Measurements from ENCODE around the gene PLA2G2C. TPM values are rescaled to one million over a fixed set of nuclear protein-coding genes. Genes with fewer than 3 reads are reported as not detected.

The PLA2G2C gene
- total RNA-seq, 2 experiments from 2014 or later: 0.43 to 0.44 TPM

GRCh38 chr1:20191266-20191825, 5.0 kb upstream of the PLA2G2C start:
- no peak for DNase-seq
- H3K27me3 Mint-ChIP-seq: peaks cover 32% of the 10 kb centered on the region
- H3K36me3 Mint-ChIP-seq: no peaks in the 10 kb centered on the region
- H3K4me1 Mint-ChIP-seq (ENCODE audit: low read depth): peaks cover 25% of the 10 kb centered on the region
- ChIA-PET CTCF (interaction anchor here (1.0 to 5.6 kb wide), 5 partner anchors 20 to 309 kb away, joined by 3 to 58 read pairs (median 4); partner anchors contain the start of gene OTUD3), POLR2A (no interaction called here)
- H3K9me3 Mint-ChIP-seq: no peaks in the 10 kb centered on the region
- intact Hi-C loops (cut with micrococcal nuclease): no loop called here
- no peak overlapping the region for H3K27ac Mint-ChIP-seq
- H3K4me3 Mint-ChIP-seq: no peak overlapping the region

- Mint-ChIP-seq H3K4me3 (no peak overlapping the region), H3K4me1 (ENCODE audit: low read depth) (peaks cover 27% of the 10 kb centered on the region)
- POLR2A ChIA-PET: no interaction called here
These were observed 4.2 kb upstream of the PLA2G2C start for GRCh38 chr1:20190256-20191160.

GRCh38 chr1:20189664-20190063, 3.3 kb upstream of the PLA2G2C start:
- Mint-ChIP-seq H3K27me3 (peaks cover 24% of the 10 kb centered on the region), H3K4me3 (no peak overlapping the region), H3K27ac (no peak overlapping the region), H3K36me3 (no peaks in the 10 kb centered on the region), H3K4me1 (ENCODE audit: low read depth) (peaks cover 33% of the 10 kb centered on the region), H3K9me3 (no peaks in the 10 kb centered on the region)
- CTCF ChIA-PET: interaction anchor here (0.5 to 1.9 kb wide), 3 partner anchors 24 to 304 kb away, joined by 3 to 6 read pairs (median 4); no protein-coding TSS in a partner anchor
- POLR2A ChIA-PET: no interaction called here
- no peak for DNase-seq
- intact Hi-C loops (cut with micrococcal nuclease): loop anchor here (5.0 kb wide), 2 partner anchors 87 to 133 kb away; no protein-coding TSS in a partner anchor

More at GRCh38 chr1:20190256-20191160, 4.2 kb upstream of the PLA2G2C start:
- Mint-ChIP-seq H3K27ac (no peak overlapping the region), H3K27me3 (peaks cover 29% of the 10 kb centered on the region), H3K9me3 (no peaks in the 10 kb centered on the region), H3K36me3 (no peaks in the 10 kb centered on the region)
- intact Hi-C loops (cut with micrococcal nuclease): no loop called here
- no peak for DNase-seq
- CTCF ChIA-PET: interaction anchor here (0.5 to 1.9 kb wide), 4 partner anchors 39 to 308 kb away, joined by 3 to 6 read pairs (median 4); partner anchors contain the start of gene OTUD3

GRCh38 chr1:20188455-20188817, 2.1 kb upstream of the PLA2G2C start:
- ChIA-PET CTCF (interaction anchor here (0.6 to 2.5 kb wide), 5 partner anchors 23 to 271 kb away, joined by 3 to 13 read pairs (median 4); no protein-coding TSS in a partner anchor), POLR2A (no interaction called here)
- H3K27ac Mint-ChIP-seq: no peak overlapping the region

GRCh38 chr1:20187813-20188454, 1.6 kb upstream of the PLA2G2C start:
- no peak for DNase-seq
- POLR2A ChIA-PET: no interaction called here
- CTCF ChIA-PET: interaction anchor here (0.6 to 2.5 kb wide), 8 partner anchors 8 to 270 kb away, joined by 3 to 18 read pairs (median 4); no protein-coding TSS in a partner anchor
- no peak overlapping the region for H3K4me3 Mint-ChIP-seq
- H3K4me1 Mint-ChIP-seq (ENCODE audit: low read depth): peaks cover 41% of the 10 kb centered on the region
- no peaks in the 10 kb centered on the region for H3K36me3 Mint-ChIP-seq
- peaks cover 26% of the 10 kb centered on the region for H3K27me3 Mint-ChIP-seq
- intact Hi-C loops (cut with micrococcal nuclease): loop anchor here (1.0 to 5.0 kb wide), 4 partner anchors 7 to 134 kb away; no protein-coding TSS in a partner anchor
- H3K9me3 Mint-ChIP-seq: no peaks in the 10 kb centered on the region
- H3K27ac Mint-ChIP-seq: peak overlapping the region; percentile 74

More at GRCh38 chr1:20188455-20188817, 2.1 kb upstream of the PLA2G2C start:
- Mint-ChIP-seq H3K4me3 (no peak overlapping the region), H3K36me3 (no peaks in the 10 kb centered on the region), H3K27me3 (peaks cover 24% of the 10 kb centered on the region), H3K9me3 (no peaks in the 10 kb centered on the region), H3K4me1 (ENCODE audit: low read depth) (peaks cover 41% of the 10 kb centered on the region)
- DNase-seq: no peak
- intact Hi-C loops (cut with micrococcal nuclease): loop anchor here (5.0 kb wide), 2 partner anchors 86 to 134 kb away; no protein-coding TSS in a partner anchor

- Mint-ChIP-seq H3K36me3 (no peaks in the 10 kb centered on the region), H3K4me1 (ENCODE audit: low read depth) (peaks cover 41% of the 10 kb centered on the region), H3K9me3 (no peaks in the 10 kb centered on the region), H3K4me3 (peak overlapping the region; percentile 41), H3K27me3 (peaks cover 23% of the 10 kb centered on the region), H3K27ac (peak overlapping the region; percentile 74)
- CTCF ChIA-PET: interaction anchor here (0.8 to 2.5 kb wide), 8 partner anchors 8 to 307 kb away, joined by 3 to 18 read pairs (median 4); no protein-coding TSS in a partner anchor
- intact Hi-C loops (cut with micrococcal nuclease): loop anchor here (1.0 to 5.0 kb wide), 4 partner anchors 8 to 135 kb away; no protein-coding TSS in a partner anchor
- POLR2A ChIA-PET: interaction anchor here (0.7 kb wide), 1 partner anchor 16 kb away, joined by 4 read pairs; no protein-coding TSS in a partner anchor
- peak; percentile 65 for DNase-seq
These were observed 940 bp upstream of the PLA2G2C start for GRCh38 chr1:20187103-20187812.

- intact Hi-C loops (cut with micrococcal nuclease): loop anchor here (1.0 to 5.0 kb wide), 3 partner anchors 14 to 137 kb away; no protein-coding TSS in a partner anchor
- peak; percentile 85 for DNase-seq
- Mint-ChIP-seq H3K36me3 (no peaks in the 10 kb centered on the region), H3K4me3 (peak overlapping the region; percentile 61), H3K9me3 (peaks cover under 1% of the 10 kb centered on the region), H3K27me3 (peaks cover 18% of the 10 kb centered on the region), H3K4me1 (ENCODE audit: low read depth) (peaks cover 41% of the 10 kb centered on the region), H3K27ac (peak overlapping the region; percentile 74)
- ChIA-PET CTCF (interaction anchor here (7.1 kb wide), 1 partner anchor 9 kb away, joined by 60 read pairs; no protein-coding TSS in a partner anchor), POLR2A (no interaction called here)
These were observed 1.1 kb downstream of the PLA2G2C start for GRCh38 chr1:20184997-20185833.

GRCh38 chr1:20184481-20184900, 1.8 kb downstream of the PLA2G2C start:
- CTCF ChIA-PET: interaction anchor here (7.1 kb wide), 1 partner anchor 10 kb away, joined by 60 read pairs; no protein-coding TSS in a partner anchor
- POLR2A ChIA-PET: no interaction called here
- intact Hi-C loops (cut with micrococcal nuclease): no loop called here
- Mint-ChIP-seq H3K4me3 (peak overlapping the region; percentile 61), H3K4me1 (ENCODE audit: low read depth) (peaks cover 41% of the 10 kb centered on the region), H3K36me3 (no peaks in the 10 kb centered on the region), H3K9me3 (peaks cover 8% of the 10 kb centered on the region), H3K27ac (peak overlapping the region; percentile 74), H3K27me3 (peaks cover 18% of the 10 kb centered on the region)
- DNase-seq: peak; percentile 22

- peaks cover 11% of the 10 kb centered on the region for H3K9me3 Mint-ChIP-seq
- H3K4me3 Mint-ChIP-seq: no peak overlapping the region
- peaks cover 12% of the 10 kb centered on the region for H3K27me3 Mint-ChIP-seq
- intact Hi-C loops (cut with micrococcal nuclease): no loop called here
- POLR2A ChIA-PET: no interaction called here
- no peaks in the 10 kb centered on the region for H3K36me3 Mint-ChIP-seq
- DNase-seq: no peak
- CTCF ChIA-PET: interaction anchor here (7.1 kb wide), 1 partner anchor 11 kb away, joined by 60 read pairs; no protein-coding TSS in a partner anchor
- H3K27ac Mint-ChIP-seq: peak overlapping the region; percentile 10
- peaks cover 41% of the 10 kb centered on the region for H3K4me1 Mint-ChIP-seq (ENCODE audit: low read depth)
These were observed 2.6 kb downstream of the PLA2G2C start for GRCh38 chr1:20183616-20184271.

- peaks cover 5% of the 10 kb centered on the region for H3K27me3 Mint-ChIP-seq
- POLR2A ChIA-PET: no interaction called here
- no peak for DNase-seq
- no peak overlapping the region for H3K4me3 Mint-ChIP-seq
- peaks cover 11% of the 10 kb centered on the region for H3K9me3 Mint-ChIP-seq
- intact Hi-C loops (cut with micrococcal nuclease): no loop called here
- no peak overlapping the region for H3K27ac Mint-ChIP-seq
- peaks cover 35% of the 10 kb centered on the region for H3K4me1 Mint-ChIP-seq (ENCODE audit: low read depth)
- H3K36me3 Mint-ChIP-seq: no peaks in the 10 kb centered on the region
- CTCF ChIA-PET: interaction anchor here (0.5 to 7.1 kb wide), 2 partner anchors 12 to 310 kb away, joined by 3 to 60 read pairs; no protein-coding TSS in a partner anchor
These were observed 3.3 kb downstream of the PLA2G2C start for GRCh38 chr1:20183035-20183434.

Measured in activated CD4-positive, alpha-beta memory T cell treated with anti-CD3 and anti-CD28 coated beads for 36 hours (primary cell).